Placental epithelial cell (primary cell): ENCODE results near the gene CYP27C1. TPM values are rescaled to one million over a fixed set of nuclear protein-coding genes. Genes with fewer than 3 reads are reported as not detected.

Experiments
- small RNA-seq: library from RNA; depleted of rRNA; stranded (forward); fragments of <200 nt; gene quantifications from one replicate; pipeline ENCODE3, GENCODE V24; 2012
- total RNA-seq: library from RNA; depleted of rRNA; stranded (reverse); fragments of >200 nt; gene quantifications from 2 replicates; pipeline ENCODE4 v1.2.3, GENCODE V29; 2012

The CYP27C1 gene
- 3.1 TPM in 2 replicates for total RNA-seq

GRCh38 chr2:127220102-127220767, at the start of gene CYP27C1:
TSS of gene CYP27C1 (minus strand) at chr2:127220299. CDS start at chr2:127220270, 29 bp downstream.

Small RNA genes within 50 kb of the gene (small RNA-seq; reads per million reads assigned to genes)
- not detected for gene NIFKP9

Other genes with a start within 250 kb of the CYP27C1 start
- gene BIN1, start 113.1 kb downstream of the CYP27C1 start, total RNA-seq, result 7.9 and 11.4 TPM in 2 replicates
- 38.0 and 45.1 TPM in 2 replicates for gene ERCC3, start 73.8 kb upstream of the CYP27C1 start, total RNA-seq
- gene MAP3K2, start 167.7 kb upstream of the CYP27C1 start, total RNA-seq, result 47.1 and 63.3 TPM in 2 replicates
- gene PROC, start 198.1 kb upstream of the CYP27C1 start, total RNA-seq, result 1.2 and 2.5 TPM in 2 replicates